Esophagus muscularis mucosa (tissue), 3 donors: ENCODE measurements around the gene TMEM86B.
A peak's percentile ranks its signal among the peaks of the same experiment; 100 is the strongest.

Experiments used
- CTCF ChIP-seq, 3 experiments: fragments of 200-600 bp in 2 of 3; fragments of 450-650 bp in 1 of 3; sonication (generic) in 2 of 3; IDR thresholded peaks; one replicate each; pipeline ENCODE4 v1.5.1; 2017 to 2019; ENCODE audit warnings: antibody characterized with exemption in 3 of 3, mild to moderate bottlenecking in 2 of 3, moderate library complexity in 1 of 3
- POLR2A ChIP-seq: fragments of 450-650 bp; IDR thresholded peaks from one replicate; pipeline ENCODE4 v1.6.1; 2017; ENCODE audit warnings: antibody characterized with exemption, moderate library complexity, mild to moderate bottlenecking, low read depth
- POLR2AphosphoS5 ChIP-seq, 2 donors: sonication (generic); formaldehyde crosslinking; IDR thresholded peaks; one replicate each; pipeline ENCODE4 v1.6.1; 2017; ENCODE audit warnings: antibody characterized with exemption in 2 of 2

- TF ChIP-seq CTCF (IDR thresholded peaks at IDR 0.05) (peak in 1 of 3 experiments; percentile 35), POLR2AphosphoS5 (IDR thresholded peaks at IDR 0.05) (peak; percentile 93 to 94), POLR2A (peak; percentile 83)
Observed at GRCh38 chr19:55258828-55259539, 30.4 kb upstream of the TMEM86B start, which contains the start of gene PPP6R1.
